Activated CD4-positive, alpha-beta T cell treated with anti-CD3 and anti-CD28 coated beads for 24 hours (primary cell): ENCODE data around the gene MDH1B.
"Not testable (repeated sequence)": the region's sequence is repeated elsewhere in the genome, so short reads cannot be mapped to it uniquely, and the experiment has no call there.

Experiments used
- DNase-seq, 2 donors: peaks; one replicate each; pipeline ENCODE4 v3.0.0-alpha.2; 2020; ENCODE audit warnings: low read depth in 2 of 2

The MDH1B gene

DNA sequence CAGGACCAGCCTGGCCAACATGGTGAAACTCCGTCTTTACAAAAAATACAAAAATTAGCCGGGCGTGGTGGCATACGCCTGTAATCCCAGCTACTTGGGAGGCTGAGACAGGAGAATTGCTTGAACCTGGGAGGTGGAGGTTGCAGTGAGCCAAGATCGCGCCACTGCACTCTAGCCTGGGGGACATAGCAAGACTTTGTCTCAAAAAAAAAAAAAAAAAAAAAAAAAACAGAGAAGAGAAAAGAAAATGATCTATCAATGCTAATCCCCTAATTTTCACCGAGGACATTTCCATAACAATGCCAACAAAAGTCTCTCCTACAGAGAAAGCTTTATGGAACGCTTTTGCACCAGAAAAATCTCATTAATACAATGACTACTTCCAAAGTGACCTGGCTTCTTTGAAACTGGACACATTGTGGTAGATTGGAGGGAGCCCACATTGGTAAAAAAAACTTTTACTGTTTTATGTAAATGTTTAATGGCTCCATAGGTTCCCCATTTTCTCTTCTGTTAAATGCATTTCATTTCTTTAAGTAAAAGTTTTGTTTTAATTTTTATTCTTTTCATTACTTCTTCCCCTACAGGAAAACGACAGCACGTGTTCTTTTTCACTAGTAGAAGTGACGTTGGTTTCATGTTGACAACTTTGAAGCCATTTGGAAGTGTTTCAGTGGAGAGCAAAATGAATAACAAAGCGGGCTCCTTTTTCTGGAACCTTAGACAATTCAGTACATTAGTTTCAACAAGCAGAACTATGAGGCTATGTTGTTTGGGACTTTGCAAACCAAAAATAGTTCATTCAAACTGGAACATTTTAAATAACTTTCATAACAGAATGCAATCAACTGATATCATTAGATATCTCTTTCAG is 1.2 kb upstream of the MDH1B start:
- DNase-seq: no peak

- DNase-seq: no peak
These were observed 371 bp downstream of the MDH1B start for GRCh38 chr2:206764673-206765241.

DNA sequence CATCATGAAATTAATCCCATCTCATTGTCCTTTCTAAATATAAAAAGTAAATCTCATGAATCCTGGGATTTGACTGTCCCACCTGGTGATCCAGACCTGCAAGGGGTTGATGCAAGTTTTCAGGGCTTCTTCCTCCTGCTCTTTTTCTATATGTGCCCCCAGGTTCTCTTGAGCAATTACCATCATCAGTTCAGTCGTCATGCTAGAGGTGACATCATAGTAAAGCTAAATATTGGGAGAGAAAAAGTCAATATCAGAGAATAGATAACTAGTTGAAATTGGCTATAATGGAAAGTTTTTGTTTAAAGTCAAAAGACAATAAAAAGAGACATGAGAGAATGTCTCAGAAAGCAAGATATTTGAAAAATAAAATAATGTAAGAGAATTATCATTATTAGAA is 8.3 kb downstream of the MDH1B start:
- DNase-seq: no peak

GRCh38 chr2:206740800-206741199 is 24.3 kb downstream of the MDH1B start:
- DNase-seq: no peak

GRCh38 chr2:206739271-206739670 is 25.9 kb downstream of the MDH1B start:
- no peak for DNase-seq

DNA sequence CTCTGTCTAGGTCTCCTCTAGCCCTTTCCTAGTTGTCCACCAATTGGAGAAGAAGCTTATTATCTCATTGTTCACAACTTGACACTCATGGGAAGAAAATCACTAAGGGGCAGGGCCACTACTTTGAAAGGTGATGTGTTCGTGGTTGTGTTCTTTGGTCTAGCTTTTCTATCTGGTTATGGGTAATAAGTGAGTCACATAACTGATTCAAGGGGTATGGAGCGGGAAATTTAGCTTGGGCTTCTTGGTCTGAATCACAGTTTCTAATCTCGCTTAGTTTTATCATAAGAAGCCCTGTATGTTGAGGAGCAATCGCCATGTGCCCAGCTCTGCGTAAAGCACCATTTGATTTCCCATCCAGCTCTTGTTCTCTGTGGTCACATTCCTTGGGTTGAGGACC is 28.2 kb downstream of the MDH1B start:
- DNase-seq: no peak

GRCh38 chr2:206733341-206733740 is 31.8 kb downstream of the MDH1B start:
- DNase-seq: no peak

DNA sequence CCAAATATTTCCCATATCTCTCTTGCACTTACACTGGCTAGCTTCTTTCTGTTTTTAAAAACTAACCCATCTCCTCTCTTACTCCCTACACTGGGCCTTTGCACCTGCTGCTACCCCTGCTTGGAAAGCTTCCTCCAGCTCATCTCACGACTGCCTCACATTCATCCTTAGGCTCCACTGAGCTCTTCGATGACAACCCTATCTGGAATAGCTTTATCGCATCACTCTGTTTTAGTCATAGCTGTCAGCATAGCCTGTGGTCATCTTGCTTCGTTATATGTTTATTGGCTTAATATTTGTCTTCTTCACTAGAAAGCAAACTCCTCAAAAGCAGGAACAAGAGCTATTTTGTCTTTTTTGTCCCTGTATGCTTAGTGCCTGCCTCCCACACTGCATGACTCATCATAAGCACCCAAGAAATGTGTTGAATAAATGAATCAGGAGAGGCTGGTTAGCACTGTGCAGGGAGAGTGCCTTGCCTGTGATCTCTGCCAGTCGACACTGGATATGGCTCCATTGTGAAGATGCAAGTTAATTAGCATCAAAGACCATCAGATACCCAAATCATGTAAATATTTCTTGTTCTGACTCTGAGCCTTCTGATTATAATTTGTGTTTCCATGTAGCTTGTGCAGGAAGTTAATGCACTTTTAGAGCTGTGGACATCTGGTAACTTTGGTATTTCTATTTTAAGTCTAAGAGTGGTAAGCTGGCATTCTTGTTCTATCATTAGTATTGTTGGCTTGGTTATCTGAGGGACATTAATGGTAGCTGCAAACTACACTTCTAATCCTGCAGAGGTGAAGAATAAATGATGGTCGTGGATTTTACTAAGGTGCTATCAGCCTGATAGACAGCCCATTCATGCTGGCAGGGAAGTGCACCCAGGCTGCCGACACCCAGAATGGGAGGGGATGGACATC is 36.6 kb downstream of the MDH1B start:
- no peak for DNase-seq

GRCh38 chr2:206727287-206727686 is 37.8 kb downstream of the MDH1B start:
- DNase-seq: no peak

GRCh38 chr2:206723288-206723687 is 41.8 kb downstream of the MDH1B start:
- no peak for DNase-seq

- no peak for DNase-seq
These were observed 43.7 kb downstream of the MDH1B start for GRCh38 chr2:206721256-206721920.

GRCh38 chr2:206718296-206718695 is 46.8 kb downstream of the MDH1B start, which contains the start of gene DYTN:
DYTN (minus strand) TSS chr2:206718396; CDS start chr2:206718279, 117 bp downstream.
- DNase-seq: no peak

- DNase-seq: no peak
These were observed 48.5 kb downstream of the MDH1B start for GRCh38 chr2:206716623-206717022.

- DNase-seq: not testable (repeated sequence)
These were observed 49.9 kb downstream of the MDH1B start for GRCh38 chr2:206715183-206715582.

- no peak for DNase-seq
These were observed 51.4 kb downstream of the MDH1B start for GRCh38 chr2:206713746-206714145.

- DNase-seq: no peak
These were observed 56.8 kb downstream of the MDH1B start for GRCh38 chr2:206708286-206708685.

- DNase-seq: no peak
These were observed 57.9 kb downstream of the MDH1B start for GRCh38 chr2:206707164-206707701.

- DNase-seq: no peak
These were observed 63.0 kb downstream of the MDH1B start for GRCh38 chr2:206701952-206702605.

- DNase-seq: no peak
These were observed 65.0 kb downstream of the MDH1B start for GRCh38 chr2:206700156-206700555.

DNA sequence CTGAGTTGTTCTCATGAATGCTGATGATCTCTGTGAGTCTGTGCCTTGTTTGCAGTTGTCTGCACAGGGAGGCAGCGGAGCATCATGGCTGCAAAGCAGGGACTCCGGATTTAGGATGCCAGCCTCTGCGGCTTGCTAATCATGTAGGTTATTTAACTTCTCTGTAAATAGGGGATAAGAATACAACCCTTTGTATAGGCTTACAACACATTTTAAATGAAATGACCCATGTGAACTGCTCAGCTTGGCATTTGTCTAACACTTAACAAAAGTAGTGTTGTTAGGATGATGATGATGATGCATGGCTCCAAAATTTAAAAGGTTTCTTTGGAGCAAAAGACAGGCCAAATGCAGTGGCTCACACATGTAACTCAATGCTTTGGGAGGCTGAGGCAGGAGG is 66.3 kb downstream of the MDH1B start:
- no peak for DNase-seq

DNA sequence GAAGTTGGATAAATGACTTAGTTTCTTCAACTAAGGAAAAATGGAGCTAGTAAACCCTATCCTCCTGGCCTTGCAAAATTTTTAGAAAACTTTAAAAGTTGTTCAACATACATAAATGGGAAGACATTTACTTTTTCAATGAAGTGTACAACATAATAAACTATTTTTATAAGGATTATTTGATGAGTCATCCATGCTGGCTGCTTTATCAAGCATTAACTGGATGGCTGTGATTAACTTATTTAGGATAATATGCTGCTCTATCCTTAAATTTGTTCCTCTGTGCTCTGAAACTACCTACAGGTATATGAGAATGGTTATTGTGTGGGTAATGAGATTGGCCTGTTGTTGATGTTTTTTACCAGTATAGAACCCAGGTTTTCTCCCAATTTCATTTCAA is 68.2 kb downstream of the MDH1B start:
- no peak for DNase-seq
